GM18519 (cell line): Measurements from ENCODE around the gene RAI2.

Experiments
- ATAC-seq: cut with Tn5 transposase; IDR thresholded peaks from one replicate; pipeline ENCODE4 v1.9.1; 2021; ENCODE audit warnings: mild to moderate bottlenecking, moderate library complexity; ENCODE audit not compliant: unreplicated experiment, low FRiP score

Gene RAI2

DNA sequence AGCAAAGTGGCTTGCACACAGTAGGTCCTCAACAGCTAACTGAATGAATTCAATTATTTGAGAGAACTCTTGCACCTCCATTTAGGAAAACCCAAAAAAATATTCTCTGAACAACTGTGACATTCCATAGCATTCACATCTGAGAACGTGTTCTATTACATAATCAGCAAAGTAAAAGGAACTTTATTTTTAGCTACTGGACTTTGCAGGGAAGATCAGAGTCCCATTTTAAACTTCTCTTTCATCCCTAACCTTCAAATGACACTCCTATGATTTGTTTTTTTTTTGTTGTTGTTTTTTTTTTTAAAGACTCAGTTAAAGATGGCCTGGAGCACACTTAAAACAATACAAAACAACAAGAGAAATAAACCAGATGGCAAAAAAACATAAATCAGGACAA, 30.9 kb downstream of the RAI2 start:
- ATAC-seq: no peak

DNA sequence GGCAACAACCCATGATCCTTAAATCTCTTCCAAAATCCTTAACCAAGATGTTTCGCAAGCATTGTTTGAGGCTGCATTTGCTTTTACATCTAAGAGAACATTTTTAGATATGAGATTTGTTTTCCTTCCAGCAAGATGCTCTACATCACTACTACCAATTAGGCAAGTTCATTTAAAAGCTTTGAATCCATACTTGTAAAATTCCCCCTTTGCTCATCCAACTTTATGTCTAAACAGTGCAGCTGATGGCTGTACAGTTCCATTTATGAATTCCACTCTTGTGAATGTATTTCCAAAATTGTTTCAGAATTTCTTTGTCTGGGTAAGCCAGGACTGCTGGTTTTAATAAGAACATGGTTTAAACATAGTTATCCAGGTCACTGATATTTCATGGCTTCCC, 31.5 kb downstream of the RAI2 start:
- ATAC-seq: no peak

DNA sequence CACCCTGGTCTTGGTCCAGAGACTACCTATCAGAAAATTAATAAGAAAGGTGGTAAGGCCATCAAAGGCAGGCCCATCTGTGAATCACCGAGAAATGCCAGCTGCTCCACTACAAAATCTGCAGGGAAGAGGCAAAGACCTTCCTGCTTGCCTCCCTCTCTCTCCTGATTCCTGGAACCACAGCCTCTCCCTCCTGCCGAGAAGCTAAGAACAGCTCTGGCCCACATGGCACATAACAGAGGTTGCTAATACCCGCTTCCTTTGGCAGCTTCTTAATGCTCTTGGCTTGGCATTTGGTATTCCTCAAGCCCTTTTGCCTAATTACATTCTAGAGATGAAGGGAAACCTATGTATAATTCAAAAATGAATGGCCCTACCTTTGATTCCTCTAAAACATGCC, 32.9 kb downstream of the RAI2 start:
- ATAC-seq: no peak

DNA sequence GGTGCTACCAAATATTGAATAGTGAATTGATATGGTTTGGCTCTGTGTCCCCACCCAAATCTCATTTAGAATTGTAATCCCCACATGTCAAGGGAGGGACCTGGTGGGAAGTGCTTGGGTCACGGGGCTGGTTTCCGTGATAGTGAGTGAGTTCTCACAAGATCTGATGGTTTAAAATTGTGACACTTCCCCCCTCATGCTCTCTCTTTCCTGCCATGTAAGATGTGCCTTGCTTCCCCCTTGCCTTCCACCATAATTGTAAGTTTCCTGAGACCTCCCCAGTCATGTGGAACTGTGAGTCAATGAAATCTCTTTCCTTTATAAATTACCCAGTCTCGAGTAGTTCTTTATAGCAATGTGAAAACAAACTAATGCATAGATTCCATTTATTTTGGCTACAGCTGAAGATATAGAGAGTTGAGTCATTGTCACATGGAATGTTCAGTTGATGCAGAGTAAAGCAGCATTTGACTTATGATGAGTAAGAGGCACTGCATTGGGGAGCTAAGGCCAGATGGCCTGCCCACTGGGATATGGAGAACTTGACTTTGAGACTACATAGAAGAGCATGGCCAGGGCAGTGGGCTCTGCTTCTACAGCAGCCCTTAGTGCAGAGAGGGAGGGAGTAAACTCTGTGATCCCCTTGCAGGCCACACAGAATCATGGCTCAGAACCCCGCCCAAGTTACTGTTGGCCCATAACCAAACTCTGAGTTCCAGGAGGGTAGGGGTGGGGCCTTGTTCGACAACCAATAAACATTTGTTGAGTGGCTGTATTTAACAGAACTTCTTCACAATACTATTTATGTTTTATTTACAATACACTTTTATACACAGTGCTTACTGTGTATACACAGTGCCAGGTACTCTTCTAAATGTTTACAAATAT, 34.2 kb downstream of the RAI2 start:
- ATAC-seq: no peak

DNA sequence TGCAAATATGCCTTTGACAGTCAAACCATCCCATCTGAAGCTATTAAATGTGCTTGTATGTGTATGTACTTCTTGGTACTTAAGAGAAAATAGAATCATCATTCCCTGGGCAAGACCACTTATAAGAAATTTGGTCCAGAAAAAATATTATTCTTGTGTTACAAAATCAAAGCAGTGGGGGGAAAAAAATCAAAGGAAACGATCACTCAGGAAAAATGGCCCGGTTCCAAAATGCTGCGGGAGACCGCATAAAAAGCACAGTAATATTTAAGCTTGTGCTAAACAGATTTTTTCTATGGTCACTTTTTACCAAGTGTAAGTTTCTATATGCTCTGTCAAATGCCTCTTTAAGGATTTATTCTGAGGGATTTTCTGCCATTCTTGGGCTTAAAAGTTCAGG, 36.1 kb downstream of the RAI2 start:
- no peak for ATAC-seq

DNA sequence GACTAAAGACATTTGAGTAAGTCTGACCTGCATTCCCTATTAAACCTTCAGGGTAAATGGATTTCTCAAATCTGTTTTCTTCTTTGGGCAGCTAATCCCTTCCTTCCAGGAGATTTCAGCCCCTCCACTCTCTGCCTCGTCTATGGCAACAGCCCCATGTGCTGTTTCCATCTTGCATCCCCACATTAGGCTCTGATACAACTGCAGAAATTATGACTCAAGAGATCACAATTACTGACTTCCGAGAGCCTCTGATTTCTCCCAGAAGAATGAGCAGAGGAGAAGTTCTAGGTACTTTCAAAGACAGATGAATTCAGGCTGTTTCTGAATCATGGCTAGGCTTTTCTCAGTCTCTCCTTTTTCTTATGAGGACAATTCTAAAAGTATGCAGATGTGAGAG, 38.7 kb downstream of the RAI2 start:
- ATAC-seq: no peak

DNA sequence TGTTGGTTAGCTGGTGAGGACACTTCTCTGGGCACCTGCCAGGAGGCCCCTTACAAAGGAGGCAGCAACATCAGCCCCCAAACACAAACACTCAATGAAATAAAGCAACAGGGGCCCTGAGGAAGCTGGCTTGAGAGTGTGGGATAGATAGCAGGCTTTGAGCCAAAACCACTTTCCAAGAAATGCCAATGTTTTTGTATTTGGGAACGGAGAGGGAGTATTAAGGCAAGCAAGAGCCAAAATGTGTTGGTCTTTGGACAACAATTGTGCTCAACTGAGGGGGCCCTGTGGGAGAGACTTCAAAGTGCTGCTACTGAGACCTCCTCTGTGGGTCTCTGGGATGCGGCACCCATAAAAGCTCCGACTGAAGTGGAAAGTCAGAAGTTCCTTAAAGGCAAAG, 41.0 kb downstream of the RAI2 start:
- no peak for ATAC-seq

DNA sequence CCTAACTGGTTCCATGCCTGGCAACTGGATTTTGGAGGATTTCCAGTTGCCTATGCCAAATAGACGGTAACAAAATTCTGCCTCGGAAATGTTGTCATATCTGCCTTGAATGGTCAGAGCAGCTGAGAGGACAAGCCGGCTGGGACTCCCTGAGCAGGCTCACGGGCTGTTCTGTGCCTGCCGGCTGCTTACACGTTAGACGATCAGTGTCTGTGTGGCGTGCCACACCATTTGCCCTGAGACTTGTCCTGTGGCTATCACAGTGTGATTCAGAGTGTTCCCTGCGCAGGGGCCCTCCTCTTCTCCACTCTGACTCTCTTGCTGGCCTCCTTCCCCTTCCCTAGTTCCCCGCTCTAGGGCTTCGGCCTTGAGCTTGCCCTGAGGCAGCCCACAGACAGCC, 42.4 kb downstream of the RAI2 start:
- ATAC-seq: no peak

DNA sequence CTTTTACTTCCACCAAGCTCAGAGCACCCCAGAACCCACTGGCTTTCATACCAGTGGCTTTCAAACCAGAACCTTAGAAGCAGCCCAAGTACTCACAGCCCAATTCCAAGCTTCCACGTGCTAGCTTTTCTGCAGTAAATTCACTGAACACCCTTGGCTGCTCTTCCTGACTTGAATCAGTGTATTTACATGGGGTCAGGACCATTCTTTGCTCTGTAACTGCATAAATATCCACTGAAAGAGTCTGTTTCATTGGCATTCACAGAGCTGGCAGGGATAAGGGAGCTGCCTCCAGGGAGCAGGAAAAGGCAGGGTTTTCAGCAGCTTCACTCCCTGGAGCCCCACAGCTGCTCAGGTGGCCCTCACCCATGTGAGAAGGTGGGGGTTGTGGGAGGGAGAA, 43.8 kb downstream of the RAI2 start:
- no peak for ATAC-seq

DNA sequence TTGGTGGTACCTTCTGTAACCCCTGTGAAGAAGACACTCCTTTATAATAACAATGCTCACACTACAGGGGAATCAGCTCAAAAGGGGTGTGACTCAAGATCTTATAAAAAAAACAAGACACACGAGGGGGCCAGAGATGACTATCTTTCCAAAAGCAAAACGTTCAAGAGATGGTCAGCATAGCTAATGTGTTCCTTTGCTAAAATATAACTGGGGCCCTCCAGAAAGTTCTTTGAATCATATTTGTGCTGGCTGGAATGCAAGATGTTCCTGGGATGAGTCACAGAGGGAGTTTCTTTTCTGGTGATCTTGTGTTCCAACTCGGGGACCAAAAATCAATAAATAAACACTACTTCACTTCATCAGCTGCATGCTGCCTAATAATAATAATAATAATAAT, 46.5 kb downstream of the RAI2 start:
- no peak for ATAC-seq

DNA sequence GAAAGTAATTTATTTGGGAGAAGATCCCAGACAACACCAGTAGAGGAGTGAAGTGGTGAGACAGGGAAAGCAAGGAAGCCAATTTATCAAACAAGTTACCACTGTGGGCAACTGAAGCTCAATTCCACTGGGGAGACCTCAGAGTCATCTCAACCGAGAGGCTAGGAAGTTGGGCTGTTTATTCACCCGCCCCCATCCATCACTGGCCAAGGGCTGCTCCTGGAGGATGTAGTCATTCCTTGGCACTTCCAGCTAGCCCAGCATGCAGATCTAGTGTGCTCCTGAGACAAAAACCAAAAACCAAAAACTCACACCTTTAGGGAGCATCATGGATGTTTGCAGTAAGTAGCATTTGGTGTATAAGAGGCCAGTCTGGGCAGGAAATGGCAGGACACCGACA, 47.0 kb downstream of the RAI2 start:
- ATAC-seq: no peak

DNA sequence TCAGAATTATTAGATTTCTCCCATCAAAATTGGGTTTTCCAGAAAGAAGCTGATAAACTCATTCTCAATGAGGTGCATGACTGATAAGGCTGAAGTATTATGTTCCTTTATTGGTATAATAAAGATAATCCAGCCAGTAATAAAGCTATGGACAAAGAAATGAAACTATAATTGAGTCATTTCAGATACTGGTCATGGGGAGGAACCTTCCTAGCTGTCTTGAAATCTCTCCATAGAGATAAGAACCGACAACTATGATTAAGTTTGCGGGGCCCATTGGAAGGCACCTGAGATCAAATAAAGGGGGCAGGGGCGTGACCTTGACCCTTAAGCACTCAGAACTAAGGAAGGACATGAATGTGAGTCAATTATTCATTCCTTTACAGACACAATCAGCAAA, 47.8 kb downstream of the RAI2 start:
- no peak for ATAC-seq

DNA sequence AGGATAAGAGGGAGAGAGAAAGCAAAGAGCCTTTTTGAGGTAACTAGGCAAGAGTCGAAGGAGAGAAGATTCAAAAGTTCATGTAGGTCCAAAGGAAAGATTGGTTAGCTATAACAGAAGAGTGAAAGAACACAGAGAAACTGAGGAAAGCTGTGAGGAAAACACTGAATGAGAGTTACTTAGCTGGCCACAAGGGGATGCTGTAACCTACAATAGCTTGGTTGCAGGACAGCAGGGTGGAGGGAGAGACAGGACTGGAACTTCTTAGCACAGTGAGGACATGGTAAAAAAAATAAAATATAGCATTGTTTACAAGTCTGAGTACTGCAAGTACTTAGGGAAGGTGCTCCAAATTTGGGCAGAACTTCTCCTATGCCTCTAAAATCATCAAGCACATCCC, 48.3 kb downstream of the RAI2 start:
- no peak for ATAC-seq

DNA sequence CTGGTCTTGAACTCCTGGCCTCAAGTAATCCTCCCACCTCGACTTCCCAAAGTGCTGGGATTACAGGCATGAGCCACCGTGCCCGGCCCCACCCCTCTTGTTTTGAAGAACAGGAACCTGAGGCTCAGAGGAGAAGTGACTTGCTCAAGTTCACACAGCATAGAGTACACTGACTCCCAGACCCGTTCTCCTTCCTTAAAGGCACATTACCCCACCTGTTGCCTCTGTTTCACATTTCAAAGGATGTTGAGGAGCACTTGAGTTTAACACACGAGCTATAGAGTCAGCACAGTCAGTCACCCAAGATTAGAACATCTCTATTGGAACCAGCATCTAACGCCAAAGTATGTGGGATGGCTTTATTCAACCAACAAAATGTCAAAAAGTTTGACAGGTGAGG, 51.1 kb downstream of the RAI2 start:
- no peak for ATAC-seq

DNA sequence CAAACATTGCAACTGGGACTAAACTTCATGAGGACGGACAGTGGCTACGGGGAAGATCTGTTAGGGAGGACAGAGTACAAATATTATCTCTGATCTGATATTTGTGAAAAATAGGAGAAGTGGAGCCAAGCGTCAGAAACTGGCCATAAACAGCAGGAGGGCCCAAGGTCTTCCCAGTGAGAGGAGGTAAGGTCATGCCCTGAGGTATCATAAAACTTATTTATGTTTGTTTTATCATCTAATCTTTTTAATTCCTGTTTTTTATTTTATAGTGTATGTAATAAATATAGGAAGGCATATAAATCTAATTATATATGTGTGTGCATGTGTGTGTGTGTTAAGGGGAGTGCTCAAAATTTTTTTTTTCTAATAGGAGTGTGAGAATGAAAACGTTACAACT, 51.8 kb downstream of the RAI2 start:
- ATAC-seq: no peak

DNA sequence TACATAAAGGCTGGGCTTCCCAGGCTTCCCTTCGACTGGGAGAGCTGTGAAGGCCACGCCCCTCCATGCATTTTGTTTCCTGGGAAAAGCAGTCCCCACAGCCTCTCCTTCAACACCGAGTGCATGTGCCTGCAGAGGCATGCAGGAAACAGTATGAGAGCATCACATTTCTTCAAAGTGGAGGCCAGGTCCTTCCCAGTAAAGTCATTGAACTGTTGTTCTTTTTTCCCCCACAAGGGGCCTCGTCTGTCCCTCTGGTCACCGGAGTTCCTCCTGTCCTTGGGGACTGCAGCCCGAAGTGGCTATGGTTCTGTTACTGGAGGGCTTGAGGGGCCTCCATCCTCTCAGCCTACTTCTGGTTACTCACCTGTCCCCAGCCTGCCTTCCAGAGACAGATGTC, 56.0 kb downstream of the RAI2 start:
- ATAC-seq: no peak

DNA sequence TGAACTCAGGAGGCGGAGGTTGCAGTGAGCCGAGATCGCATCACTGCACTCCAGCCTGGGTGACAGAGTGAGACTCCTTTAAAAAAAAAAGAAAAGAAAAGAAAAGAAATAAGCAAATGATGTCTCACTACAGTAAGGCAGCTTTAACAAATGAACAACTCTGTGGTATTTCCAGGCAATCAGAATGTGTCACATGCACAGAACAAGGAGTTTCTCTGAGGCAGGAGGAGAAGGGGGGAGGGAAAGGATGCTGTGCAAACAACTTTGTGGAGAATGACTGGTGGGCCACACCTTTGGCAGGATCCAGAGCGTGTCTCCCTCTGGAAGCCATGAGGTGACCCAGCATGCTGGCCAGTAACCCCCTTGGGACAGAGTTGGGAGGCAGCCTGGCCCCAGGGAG, 57.6 kb downstream of the RAI2 start:
- no peak for ATAC-seq

DNA sequence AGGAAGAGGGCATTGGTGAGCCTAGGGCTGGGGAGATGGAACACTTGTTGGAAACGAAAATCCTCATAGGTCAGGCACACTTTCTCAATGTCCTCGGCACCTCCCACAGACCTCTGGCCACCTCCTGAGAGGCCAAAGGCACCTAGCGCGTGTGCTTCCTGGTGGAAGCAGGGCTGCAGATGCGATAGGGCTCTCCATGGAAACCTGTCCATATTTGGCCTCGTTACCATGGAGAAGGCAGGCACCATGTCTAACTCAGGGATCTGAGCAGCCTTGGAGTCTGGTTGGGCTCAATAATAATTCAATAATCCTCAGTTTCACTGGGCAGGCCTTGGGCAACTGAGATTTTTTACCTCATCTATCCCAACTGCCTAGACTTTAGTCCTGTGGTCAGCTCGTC, 58.3 kb downstream of the RAI2 start:
- ATAC-seq: no peak

DNA sequence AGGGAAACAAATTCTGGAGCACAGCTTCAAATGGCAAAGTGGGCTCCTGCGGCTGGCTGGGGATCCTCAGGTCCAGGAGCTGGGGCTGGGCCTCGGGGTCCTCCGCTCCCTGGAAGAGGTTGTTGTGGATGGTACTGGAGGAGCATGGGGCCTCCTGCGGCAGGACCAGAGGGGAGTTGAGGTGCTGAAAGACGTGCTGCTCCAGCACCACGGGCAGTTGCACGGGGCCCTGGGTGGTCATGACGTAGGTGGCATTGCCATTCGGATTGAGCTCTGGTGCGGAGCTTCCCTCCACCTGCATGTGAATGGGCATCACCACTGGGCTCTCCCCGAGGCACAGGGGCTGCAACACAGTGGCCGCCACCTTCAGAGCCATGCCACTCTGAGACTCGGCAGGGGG, 59.7 kb downstream of the RAI2 start:
- no peak for ATAC-seq

DNA sequence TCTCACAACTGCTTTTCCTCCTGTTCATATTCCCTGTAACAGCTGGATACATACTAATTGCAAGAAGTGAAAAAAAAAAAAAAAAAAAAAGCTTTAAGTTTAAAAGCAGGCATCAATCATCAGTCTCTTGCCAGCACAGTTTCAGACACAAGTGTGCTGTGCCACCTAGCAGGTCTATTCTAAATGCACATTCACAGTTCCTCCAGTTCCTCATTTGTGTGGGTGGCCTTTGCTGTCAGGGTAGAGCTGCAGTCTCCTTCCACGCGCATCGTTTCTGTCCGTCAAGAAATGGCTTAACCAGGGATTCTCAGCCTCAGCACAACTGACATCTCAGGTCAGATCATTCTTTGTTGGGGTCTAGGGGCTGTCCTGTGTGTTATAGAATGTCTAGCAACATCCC, 62.2 kb downstream of the RAI2 start:
- no peak for ATAC-seq

DNA sequence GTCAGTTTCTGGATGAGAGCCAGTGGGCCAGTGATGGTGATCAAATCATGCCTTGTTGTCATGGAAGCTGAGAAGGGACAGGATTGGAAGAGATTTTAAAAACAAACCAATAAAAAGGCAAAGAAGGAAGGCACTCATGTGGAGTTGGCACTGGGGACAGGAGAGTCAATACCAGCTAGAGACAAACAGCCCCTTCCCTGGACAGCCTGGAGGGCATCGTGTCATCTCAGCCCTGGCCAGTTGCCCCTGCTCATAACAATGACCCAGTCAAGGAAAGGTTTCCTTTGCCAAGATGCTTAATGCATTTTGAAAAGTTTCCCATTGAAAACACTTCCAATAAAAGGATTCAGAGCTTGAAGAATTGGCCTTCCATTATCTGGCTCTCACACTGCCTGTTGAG, 68.3 kb downstream of the RAI2 start:
- no peak for ATAC-seq

DNA sequence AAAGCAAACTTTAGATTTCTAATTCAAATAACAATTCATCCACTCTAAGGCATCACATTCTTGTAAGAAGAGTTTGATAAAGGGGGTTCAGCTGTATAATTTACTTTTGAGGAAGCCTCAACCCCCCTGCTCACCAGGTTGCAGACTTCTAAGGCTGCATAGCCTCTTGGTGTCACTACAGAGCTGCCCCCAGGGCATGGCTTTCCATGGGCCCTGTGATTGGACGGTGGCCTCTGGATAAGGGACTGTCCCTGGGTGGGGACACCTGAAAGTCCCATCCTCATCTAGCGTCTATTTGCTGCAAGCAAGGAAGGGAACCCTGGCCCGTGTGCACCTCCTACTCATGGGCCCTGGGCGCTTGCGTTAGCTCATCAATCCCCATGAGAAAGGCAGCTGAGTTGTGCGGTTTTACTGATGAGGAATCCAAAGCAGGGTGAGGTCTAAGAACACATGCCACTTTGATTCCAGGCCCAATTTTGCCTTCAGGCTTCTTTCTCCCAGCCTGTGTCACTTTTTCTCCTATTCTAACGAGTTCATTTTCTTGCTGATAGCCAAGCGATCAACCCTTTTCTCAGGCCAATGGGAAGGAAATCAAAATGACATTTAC, 72.0 kb downstream of the RAI2 start:
- no peak for ATAC-seq
